ENCODE measurements around the gene COBL.
"Not testable (repeated sequence)": the region's sequence is repeated elsewhere in the genome, so short reads cannot be mapped to it uniquely, and the experiment has no call there.

Gene COBL

GRCh38 chr7:51227861-51228260 is 88.7 kb downstream of the COBL start:
- no peak for DNase-seq

- no peak for DNase-seq
These were observed 89.6 kb downstream of the COBL start for GRCh38 chr7:51226916-51227535.

- DNase-seq: no peak
These were observed 90.4 kb downstream of the COBL start for GRCh38 chr7:51226063-51226755.

- peak; percentile 38 for DNase-seq
These were observed 91.6 kb downstream of the COBL start for GRCh38 chr7:51224811-51225595.

GRCh38 chr7:51223505-51223904 is 93.1 kb downstream of the COBL start:
- DNase-seq: no peak

GRCh38 chr7:51222916-51223315 is 93.7 kb downstream of the COBL start:
- no peak for DNase-seq

- DNase-seq: no peak
These were observed 96.4 kb downstream of the COBL start for GRCh38 chr7:51220226-51220625.

- DNase-seq: no peak
These were observed 97.2 kb downstream of the COBL start for GRCh38 chr7:51219261-51219988.

- no peak for DNase-seq
These were observed 98.8 kb downstream of the COBL start for GRCh38 chr7:51217804-51218203.

GRCh38 chr7:51214098-51214497 is 102.5 kb downstream of the COBL start:
- DNase-seq: no peak

GRCh38 chr7:51213618-51214017 is 103.0 kb downstream of the COBL start:
- DNase-seq: no peak

- DNase-seq: no peak
These were observed 105.8 kb downstream of the COBL start for GRCh38 chr7:51210766-51211165.

- peak; percentile 52 for DNase-seq
These were observed 107.2 kb downstream of the COBL start for GRCh38 chr7:51209426-51209825.

- not testable (repeated sequence) for DNase-seq
These were observed 108.5 kb downstream of the COBL start for GRCh38 chr7:51208125-51208524.

- no peak for DNase-seq
These were observed 118.0 kb downstream of the COBL start for GRCh38 chr7:51198654-51199053.

GRCh38 chr7:51190969-51191368 is 125.6 kb downstream of the COBL start:
- DNase-seq: no peak

GRCh38 chr7:51189777-51190176 is 126.8 kb downstream of the COBL start:
- no peak for DNase-seq

- no peak for DNase-seq
These were observed 127.6 kb downstream of the COBL start for GRCh38 chr7:51188987-51189386.

GRCh38 chr7:51187941-51188340 is 128.7 kb downstream of the COBL start:
- no peak for DNase-seq

GRCh38 chr7:51186531-51186930 is 130.1 kb downstream of the COBL start:
- no peak for DNase-seq

GRCh38 chr7:51182636-51183166 is 133.9 kb downstream of the COBL start:
- no peak for DNase-seq

GRCh38 chr7:51180092-51180491 is 136.5 kb downstream of the COBL start:
- no peak for DNase-seq

- DNase-seq: no peak
These were observed 140.6 kb downstream of the COBL start for GRCh38 chr7:51175992-51176388.

Measured in NCI-H2029 (cell line).